GM19328 (cell line): Measurements from ENCODE around the gene MRPS35.

Experiments
- ATAC-seq: cut with Tn5 transposase; IDR thresholded peaks from one replicate; pipeline ENCODE4 v1.9.1; 2021; ENCODE audit warnings: mild to moderate bottlenecking, moderate library complexity; ENCODE audit not compliant: unreplicated experiment

Gene MRPS35

DNA sequence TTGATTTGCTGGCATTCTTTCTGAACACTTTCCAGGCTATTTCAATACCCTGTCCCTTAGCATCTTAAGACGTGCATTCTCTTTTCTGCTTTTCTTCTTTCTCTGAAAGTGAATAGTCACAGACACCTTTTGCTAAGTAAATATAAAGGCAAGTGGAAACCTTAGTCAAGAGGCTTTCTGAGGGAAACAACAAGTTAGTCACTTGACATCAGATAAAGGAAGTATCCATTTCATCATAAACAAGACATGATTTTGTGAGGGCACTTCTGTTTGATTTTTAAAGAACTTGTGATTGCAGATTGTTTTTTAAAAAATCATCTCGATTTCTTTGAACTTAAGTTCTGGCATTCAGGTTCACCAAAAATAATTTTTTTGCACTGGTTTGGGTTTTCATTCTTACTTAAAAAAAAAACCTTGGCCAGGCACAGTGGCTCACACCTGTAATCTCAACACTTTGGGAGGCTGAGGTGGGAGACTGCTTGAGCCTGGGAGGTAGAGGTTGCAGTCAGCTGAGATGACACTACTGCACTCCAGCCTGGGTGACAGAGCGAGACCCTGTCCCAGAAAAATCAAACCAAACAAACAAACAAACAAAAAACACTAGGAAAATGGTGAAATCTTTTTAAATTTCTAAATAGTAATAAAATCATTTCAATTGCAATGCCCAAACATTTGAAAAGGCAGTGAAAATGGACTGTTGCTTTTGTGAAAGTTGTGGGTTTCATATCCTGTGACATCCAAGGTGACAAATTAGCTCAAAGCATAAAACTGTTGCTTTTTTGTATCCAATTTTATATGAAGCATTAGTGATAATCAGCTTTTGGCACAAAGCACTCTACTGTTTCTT lies 61.1 kb downstream of the MRPS35 start:
- ATAC-seq: no peak

DNA sequence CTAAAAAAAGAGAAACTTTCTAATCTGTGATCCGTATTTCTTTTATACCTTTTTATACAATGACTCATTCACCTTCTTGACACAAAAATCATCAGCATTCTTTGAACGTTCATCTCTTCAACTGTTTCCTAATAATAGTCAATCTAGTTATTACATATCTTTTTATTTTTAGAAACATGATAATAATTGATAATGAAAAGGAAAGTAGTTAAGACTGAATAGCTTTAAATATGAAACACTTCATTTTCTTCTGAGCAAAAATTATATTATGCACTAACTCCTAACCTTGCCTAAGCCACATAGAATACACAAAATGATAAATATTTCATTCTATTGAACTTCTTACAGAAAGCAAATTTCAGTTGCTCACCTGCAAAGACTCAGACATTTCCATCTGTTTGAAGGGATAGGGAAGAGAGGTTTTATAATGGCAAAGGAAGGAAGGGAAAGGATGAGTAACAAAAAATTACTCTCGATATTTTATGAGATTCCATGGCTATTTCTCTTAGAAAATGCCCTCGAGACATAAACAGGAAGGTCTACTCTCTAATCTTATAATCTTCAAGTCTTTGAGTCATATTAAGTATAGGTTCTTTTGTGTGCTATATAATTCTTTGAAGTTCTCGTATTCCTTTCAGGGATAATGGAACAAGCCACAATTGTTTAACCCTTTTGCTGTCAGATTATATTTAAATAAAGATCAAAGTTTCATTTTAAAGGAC lies 61.9 kb downstream of the MRPS35 start:
- ATAC-seq: no peak

DNA sequence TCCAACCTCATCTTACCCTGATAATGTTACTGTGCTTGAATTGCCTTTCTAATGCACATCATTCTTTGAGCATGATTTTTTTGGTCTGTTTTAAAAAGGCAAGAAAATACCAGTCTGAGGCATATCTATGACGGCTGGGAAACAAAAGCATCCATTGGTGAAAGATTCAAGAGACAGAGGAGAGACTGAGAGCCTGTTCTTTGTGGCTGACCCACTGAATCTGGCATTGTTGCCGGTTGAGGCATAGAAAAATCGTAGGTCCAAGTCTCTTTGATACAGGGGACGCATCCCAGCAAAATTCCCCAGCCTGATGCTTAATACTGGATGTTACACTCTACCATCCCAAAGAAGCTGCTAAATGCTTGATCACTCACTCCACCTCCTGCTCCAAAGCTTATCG lies 66.5 kb downstream of the MRPS35 start:
- no peak for ATAC-seq

DNA sequence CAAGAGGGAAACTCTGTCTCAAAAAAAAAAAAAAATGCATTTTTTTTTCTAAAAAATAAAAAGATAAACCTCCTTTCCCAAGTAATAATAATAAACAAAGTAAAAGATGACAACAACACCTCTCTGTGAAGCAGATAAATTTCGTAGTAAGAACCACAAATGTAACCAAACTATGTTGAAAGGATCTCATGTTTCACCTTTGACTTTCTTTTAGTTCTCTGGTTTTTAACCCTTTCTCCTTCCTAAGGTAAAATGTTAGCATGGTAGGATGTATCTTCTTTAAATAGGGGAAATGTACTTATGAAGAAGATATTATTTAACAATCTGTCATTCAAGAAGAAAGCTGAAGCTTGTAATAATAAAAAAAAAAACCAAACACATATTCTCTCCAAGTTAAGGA lies 67.6 kb downstream of the MRPS35 start:
- no peak for ATAC-seq

DNA sequence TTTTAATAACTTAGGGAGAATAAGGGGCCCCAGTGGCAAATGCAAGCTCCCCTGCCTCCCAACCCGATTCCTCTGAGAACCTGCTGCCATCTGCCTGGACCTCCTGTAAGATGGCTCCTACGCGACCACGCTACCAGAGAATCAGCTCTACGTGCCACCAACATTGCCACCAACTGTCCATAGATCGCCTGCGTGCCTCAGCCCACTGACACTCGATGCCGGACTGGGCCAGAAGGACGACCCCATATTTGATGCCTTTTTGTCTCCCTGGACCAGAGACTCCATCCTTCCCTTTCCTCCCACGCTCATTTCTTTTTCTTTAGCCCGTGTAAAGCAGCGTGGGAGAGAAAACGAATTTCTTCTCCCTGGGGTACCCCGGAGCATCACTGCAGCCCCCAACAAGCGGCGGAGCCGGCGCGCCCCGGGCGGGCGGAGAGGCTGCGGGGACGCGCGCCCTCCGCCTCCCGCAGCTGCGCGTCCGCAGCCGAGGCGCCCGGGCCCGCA lies 68.8 kb downstream of the MRPS35 start:
- peak; percentile 3 for ATAC-seq

DNA sequence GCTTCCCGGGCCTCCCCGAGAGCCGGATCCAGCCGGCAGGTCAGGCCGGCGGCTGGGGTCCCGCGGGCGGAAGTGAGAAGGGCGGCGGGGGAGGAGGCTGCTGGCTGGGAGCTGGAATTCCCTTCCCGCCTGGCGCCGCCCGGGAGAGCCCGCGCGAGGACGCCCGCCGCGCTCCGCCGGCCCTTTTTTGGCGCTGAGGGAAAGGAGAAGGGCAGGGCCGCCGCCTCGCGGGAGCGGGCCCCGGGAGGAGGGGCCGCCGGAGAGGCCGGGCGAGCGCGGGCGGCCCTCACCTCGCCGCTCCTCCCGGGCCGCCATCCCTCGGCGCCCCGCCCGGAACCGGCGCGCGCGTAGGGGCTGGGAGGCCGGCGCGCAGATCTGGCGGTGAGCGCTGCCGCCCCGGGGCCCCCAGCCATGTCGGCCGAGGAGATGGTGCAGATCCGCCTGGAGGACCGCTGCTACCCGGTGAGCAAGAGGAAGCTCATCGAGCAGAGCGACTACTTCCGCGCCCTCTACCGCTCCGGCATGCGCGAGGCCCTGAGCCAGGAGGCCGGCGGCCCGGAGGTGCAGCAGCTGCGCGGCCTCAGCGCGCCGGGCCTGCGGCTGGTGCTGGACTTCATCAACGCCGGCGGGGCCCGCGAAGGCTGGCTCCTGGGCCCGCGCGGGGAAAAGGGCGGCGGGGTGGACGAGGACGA lies 69.4 kb downstream of the MRPS35 start, which contains the start of the genes KLHL42 and MANSC4:
Gene KLHL42, plus strand, starts transcription at position 314 of the 692 bp plus-strand sequence. Its CDS starts 98 bp downstream, at position 412.
Gene MANSC4, minus strand, starts transcription at position 317 of the 692 bp plus-strand sequence. CDS start 8,960 bp downstream, outside the sequence.
- peak; percentile 76 for ATAC-seq

DNA sequence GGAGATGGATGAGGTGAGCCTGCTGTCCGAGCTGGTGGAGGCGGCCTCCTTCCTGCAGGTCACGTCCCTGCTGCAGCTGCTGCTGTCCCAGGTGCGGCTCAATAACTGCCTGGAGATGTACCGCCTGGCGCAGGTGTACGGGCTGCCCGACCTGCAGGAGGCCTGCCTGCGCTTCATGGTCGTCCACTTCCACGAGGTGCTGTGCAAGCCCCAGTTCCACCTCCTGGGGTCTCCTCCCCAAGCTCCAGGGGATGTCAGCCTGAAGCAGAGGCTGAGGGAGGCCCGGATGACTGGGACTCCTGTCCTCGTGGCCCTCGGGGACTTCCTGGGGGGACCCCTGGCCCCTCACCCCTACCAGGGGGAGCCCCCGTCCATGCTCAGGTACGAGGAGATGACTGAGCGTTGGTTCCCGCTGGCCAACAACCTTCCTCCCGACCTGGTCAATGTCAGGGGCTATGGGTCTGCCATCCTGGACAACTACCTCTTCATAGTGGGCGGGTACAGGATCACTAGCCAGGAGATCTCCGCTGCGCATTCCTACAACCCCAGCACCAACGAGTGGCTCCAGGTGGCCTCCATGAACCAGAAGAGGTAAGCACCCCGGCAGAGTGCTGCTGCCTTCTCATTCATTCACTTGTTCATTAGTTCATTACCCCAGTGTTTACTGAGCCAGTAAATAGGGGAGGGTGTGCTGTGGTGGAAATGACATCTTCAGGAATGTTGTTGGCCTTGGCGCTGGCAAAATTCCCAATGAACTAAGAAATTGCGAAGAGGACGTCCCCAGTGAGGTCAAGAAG lies 70.2 kb downstream of the MRPS35 start:
- ATAC-seq: peak; percentile 26

DNA sequence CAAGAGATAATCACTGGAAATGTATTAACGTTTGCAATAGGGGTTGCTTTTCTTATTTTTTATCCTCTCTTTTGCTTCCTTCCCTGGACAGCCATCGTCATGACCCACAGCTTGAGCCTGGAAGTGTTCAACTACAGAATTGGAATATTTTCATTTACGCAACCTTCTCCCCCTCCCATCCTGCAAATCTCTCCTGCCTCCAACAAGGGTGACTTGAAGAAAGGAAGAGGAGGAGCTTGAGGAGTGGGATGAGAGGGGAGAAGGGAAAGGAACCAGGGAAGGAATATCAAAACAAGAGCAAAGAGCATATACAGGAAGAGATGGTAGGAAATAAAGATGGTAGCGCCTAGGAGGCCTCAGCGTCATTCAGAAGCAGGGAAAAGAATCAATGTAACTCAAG lies 71.0 kb downstream of the MRPS35 start:
- no peak for ATAC-seq

DNA sequence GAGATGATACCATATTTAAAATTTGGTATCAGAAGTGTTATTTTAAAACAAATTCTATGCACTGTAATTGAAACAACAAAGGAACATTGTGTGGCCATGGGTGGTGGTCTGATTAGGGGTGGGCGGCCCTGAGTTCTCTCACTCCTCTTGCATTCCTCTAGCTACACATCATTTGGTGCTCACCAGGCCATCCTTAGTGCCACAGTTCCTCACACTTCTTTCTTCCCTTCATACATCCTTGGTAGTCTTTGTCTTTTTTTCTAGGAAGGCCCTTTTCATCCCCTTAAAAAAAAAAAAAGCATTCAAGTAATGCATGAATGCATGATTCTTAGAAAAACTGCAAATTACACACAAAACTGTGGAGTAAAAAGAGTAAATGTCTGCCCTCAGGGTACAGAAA lies 71.8 kb downstream of the MRPS35 start:
- no peak for ATAC-seq

DNA sequence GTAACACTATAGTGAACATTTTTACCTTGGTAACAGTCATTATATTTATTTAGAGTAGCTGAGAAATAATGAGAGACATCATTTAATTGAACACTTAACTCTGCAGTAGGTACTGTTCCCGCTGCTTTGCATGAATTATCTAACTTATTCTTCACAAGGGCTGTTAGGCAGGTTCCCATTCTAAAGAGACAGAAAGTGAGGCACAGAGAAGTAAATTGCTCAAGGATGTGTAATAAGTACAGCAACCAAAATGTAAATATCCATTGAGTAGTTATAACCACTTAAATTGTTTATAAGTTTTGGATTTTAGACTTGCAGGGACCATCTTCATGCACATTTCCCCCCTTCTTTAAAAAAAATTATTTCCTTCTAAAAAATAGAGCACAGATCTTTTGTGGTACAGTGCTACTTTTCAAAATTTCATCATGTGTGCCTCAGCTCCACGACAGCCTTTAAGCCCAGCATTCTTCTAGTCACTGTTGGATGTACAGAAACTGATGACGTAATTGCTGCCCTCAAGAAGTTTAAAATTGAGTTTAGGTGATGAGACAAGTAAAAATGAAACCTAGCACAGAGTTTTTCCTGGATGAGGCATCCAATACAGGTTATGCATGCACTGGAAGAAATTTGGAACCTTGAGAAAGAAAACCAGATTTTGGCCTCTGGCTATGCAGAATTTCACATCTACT lies 75.4 kb downstream of the MRPS35 start:
- no peak for ATAC-seq

DNA sequence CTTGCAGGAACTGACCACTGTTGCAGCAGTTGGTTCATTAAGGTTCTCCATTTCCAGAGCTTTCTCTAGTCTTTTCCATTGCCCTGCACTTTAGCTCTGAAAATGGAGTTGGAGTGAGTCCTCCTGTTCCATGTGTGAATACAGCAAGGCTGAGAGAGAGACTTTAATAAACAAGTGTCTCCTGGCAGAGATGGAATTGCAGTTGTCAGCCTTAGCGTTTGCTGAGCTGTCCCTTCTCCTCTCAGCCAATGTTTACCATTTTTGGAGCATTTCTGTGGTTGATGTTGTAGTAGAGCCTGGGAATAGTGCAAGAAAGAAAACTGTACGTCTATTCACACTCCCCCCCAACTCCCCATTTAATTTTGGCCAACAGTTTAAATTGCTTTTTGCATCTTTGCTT lies 76.9 kb downstream of the MRPS35 start:
- ATAC-seq: no peak

DNA sequence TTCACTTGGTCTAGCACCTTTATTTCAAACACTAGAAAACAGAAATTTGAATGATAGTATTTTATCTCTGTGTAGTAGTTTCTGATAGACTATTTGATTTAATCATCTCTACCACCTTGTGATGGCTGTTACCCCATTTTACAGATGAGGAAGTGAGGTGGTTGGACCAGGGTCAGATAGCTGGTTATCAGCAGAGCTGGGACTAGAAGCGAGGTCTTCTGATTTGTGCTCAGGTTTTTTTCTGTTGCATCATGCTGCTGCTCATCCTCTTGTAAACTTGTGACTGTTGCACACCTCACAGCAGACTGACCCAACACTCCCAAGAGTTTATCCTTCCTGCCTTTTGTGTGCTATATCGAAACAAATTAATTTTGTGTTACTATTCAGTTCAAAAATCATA lies 79.5 kb downstream of the MRPS35 start:
- no peak for ATAC-seq

DNA sequence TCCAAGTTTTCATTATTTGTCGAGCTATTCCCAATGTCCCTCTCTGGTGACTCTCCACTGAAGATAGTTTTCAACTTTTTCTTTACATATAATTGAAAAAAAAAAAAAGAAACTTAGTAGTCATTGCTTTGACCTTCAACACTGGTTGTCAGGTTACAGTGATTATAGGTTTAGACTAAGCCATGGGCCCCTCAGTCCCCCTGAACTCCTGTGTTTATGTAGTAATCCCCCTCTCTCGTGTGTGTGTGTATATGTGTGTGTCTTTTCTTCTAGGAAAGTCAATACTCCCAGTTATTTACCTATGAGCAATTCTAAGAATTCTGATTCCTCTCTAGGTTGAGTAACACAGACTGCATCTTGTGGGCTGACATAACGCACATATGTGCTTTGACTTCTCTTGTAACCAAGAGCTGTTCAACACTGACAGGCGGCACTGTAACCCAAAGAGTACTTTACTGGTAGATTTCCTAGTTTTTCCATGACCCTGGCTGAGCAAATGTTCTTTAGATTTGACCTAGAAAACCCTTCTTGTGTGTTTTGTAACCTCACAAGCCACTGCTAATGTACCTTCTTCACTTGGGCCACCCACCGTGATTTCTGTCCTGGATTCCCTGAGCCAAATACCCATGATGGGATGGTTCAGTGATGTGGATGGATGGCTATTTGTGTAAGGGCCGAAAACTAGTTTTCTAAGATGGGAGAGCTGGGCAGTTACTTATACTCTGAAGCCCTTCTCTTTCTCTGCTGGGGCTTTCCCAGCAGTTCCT lies 84.4 kb downstream of the MRPS35 start:
- no peak for ATAC-seq

DNA sequence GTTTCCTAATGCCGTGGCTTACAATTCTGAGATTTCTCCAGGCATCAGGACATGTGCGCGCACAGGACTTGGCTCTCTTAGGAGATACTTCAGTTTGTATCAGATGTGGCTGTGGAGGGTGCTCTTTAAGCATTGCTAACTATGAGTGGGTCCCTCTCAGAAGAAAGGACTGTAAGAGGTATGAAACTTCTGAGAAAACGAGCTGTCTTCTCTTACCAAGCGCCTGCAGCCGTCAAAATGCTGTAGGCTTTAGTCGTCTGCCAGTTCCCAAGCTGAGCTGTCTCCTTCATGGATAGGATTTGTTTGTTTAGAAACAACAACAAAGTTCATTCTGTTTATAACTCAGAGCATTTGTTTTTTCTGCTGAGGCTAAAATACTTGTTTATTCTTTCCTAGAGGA lies 85.5 kb downstream of the MRPS35 start:
- no peak for ATAC-seq

DNA sequence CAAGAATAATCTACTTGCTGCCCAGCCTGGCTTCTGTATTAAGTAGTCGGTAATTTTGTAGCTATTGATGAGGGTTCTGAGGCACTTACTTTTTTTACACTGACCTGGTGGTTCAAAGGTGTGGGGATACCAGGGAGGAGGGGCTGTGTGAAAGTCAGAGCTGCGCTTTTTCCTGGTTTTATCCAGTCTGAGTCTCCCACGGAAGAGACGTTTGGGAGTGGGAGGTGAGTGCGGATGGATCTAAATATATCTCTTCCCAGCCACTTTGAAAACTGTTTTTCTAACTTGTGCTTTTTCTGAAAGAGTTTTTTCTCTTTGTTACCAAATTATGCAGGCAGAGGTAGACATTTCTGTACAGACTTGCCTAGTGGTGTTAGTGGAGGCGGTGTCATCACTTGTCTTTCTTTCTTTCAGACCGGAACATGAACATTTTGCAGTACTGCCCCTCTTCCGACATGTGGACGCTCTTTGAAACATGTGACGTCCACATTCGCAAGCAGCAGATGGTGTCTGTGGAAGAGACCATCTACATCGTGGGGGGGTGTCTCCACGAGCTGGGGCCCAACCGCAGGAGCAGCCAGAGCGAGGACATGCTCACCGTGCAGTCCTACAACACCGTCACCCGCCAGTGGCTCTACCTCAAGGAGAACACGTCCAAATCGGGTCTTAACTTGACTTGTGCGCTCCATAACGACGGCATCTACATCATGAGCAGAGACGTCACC lies 86.8 kb downstream of the MRPS35 start:
- no peak for ATAC-seq

DNA sequence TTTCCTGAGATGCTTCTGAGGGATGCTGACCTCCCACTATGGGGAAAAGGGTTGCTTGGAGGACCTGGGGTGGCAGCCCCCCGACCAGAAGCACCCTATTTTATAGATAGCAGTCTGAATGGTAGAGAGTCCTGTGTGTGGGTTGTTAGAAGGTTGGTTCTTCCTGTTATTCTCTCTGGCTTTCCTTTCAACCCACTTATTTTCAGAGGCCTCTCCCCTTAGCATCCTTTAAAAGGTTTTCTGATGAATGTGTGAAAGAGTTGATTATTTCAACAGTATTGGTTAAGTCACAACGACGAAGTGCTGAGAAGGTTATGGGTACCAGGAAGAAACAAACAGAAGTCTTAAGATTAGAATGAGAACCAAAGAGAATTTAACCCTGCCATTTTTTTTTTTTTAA lies 90.2 kb downstream of the MRPS35 start:
- ATAC-seq: no peak

DNA sequence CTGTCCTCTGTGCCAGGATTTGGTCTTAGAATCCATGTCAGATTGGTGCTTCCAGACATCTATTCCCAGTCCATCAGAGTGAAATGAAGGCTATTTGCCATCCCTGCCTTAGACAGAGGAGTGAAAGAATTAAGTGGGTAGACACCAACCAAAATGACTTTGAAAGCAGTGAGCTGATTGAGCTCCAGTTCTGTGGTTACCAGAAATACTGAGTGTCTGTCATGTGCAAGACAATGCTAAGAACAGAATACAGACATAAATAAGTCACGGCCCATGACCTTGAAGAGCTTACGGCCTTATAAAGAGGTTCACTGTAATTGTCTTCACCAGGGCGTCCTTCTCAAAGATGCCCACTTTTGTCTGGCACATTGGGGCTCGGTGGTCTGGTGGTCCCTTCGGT lies 91.0 kb downstream of the MRPS35 start:
- no peak for ATAC-seq

DNA sequence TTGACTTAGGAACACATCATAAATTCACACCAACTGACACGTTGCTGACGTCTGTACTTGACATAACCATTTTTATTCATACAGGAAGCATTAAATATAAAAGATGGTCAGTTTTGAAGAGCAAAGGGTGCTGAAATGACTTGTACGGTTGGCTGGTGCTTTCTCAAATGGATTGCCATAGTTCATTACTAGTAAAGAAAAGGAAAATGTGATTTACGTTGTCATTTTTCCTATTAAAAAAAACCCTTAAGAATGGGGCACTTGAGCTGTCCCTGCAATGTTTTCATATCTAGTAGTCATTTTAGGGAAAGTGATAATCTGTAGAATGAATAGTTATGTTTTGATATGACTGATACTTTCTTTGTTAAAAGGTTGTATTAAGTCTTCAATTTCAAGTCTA lies 91.9 kb downstream of the MRPS35 start:
- ATAC-seq: no peak

DNA sequence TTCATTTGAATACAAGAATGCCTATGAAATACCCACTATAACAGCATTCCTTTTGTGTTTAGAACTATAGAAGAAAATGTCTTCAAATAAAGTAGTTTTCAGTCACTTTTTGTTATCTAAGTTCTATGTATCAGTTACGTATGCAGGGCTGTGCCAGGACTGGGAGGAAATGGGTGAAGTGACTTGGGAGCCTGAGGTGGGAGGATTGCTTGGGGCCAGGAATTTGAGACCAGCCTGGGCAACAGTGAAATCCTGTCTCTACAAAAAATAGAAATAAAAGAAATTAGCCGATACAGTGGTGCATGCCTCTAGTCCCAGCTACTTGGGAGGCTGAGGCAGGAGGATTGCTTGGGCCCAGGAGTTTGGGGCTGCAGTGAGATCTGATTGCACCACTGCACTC lies 92.3 kb downstream of the MRPS35 start:
- ATAC-seq: no peak
